HUES48 (cell line): ENCODE data around the gene KCNJ5.

Experiments used
- H3K27ac ChIP-seq: one replicate; pipeline ENCODE4 v1.7.0; 2013; ENCODE audit warnings: low read depth, low read length, inconsistent platforms
- H3K27me3 ChIP-seq: 2 replicates; pipeline ENCODE4 v1.6.1; 2013; ENCODE audit warnings: mild to moderate bottlenecking, low read length; ENCODE audit not compliant: control insufficient read depth, insufficient read depth
- H3K36me3 ChIP-seq: 2 replicates; pipeline ENCODE4 v1.6.1; 2013; ENCODE audit warnings: low read length; ENCODE audit not compliant: control insufficient read depth, insufficient read depth
- H3K4me1 ChIP-seq: 2 replicates; pipeline ENCODE4 v1.6.1; 2013; ENCODE audit warnings: mild to moderate bottlenecking, low read length; ENCODE audit not compliant: control insufficient read depth, insufficient read depth
- H3K4me3 ChIP-seq: 2 replicates; pipeline ENCODE4 v1.5.1; 2013; ENCODE audit warnings: mild to moderate bottlenecking, low read depth, low read length
- H3K9ac ChIP-seq: 2 replicates; pipeline ENCODE4 v1.6.1; 2013; ENCODE audit warnings: mild to moderate bottlenecking, low read depth, low read length, moderate library complexity
- H3K9me3 ChIP-seq: 2 replicates; pipeline ENCODE4 v1.6.1; 2013; ENCODE audit warnings: low read length; ENCODE audit not compliant: control insufficient read depth, insufficient read depth

The KCNJ5 gene

GRCh38 chr11:128890543-128891368, at the start of gene KCNJ5:
Gene KCNJ5, plus strand, starts transcription at chr11:128891356. Its CDS starts 19,918 bp downstream, at chr11:128911274.
- Histone ChIP-seq H3K27me3 (peaks cover 93% of the 10 kb centered on the region), H3K4me3 (peak within 1 kb of the TSS; percentile 61), H3K4me1 (peaks cover 32% of the 10 kb centered on the region), H3K27ac (no peak within 1 kb of the TSS), H3K36me3 (no peaks in the 10 kb centered on the region), H3K9ac (no peak within 1 kb of the TSS), H3K9me3 (no peaks in the 10 kb centered on the region)

GRCh38 chr11:128841461-128842072, 49.6 kb upstream of the KCNJ5 start:
- H3K4me3 ChIP-seq = no peak overlapping the region
- H3K27me3 ChIP-seq = no peaks in the 10 kb centered on the region
- no peaks in the 10 kb centered on the region for H3K9me3 ChIP-seq
- H3K27ac ChIP-seq = no peak overlapping the region
- H3K36me3 ChIP-seq = no peaks in the 10 kb centered on the region
- H3K4me1 ChIP-seq = peaks cover 18% of the 10 kb centered on the region
- H3K9ac ChIP-seq = no peak overlapping the region

GRCh38 chr11:128843198-128843785, 47.9 kb upstream of the KCNJ5 start:
- no peaks in the 10 kb centered on the region for H3K27me3 ChIP-seq
- H3K4me1 ChIP-seq = peaks cover 18% of the 10 kb centered on the region
- H3K36me3 ChIP-seq = no peaks in the 10 kb centered on the region
- no peak overlapping the region for H3K4me3 ChIP-seq
- no peak overlapping the region for H3K27ac ChIP-seq
- no peaks in the 10 kb centered on the region for H3K9me3 ChIP-seq
- no peak overlapping the region for H3K9ac ChIP-seq

GRCh38 chr11:128845334-128845780, 45.8 kb upstream of the KCNJ5 start:
- no peak overlapping the region for H3K27ac ChIP-seq
- H3K4me3 ChIP-seq = no peak overlapping the region
- H3K4me1 ChIP-seq = 0 out of 2 replicates have a peak, but pooled peaks cover 7% of the 10 kb centered on the region
- H3K9ac ChIP-seq = no peak overlapping the region
- H3K36me3 ChIP-seq = no peaks in the 10 kb centered on the region
- H3K9me3 ChIP-seq = no peaks in the 10 kb centered on the region
- H3K27me3 ChIP-seq = no peaks in the 10 kb centered on the region

- Histone ChIP-seq H3K4me1 (0 out of 2 replicates have a peak, but pooled peaks cover 7% of the 10 kb centered on the region), H3K27me3 (no peaks in the 10 kb centered on the region), H3K27ac (no peak overlapping the region), H3K9me3 (no peaks in the 10 kb centered on the region), H3K4me3 (no peak overlapping the region), H3K9ac (no peak overlapping the region), H3K36me3 (no peaks in the 10 kb centered on the region)
Measured at GRCh38 chr11:128846985-128847384, 44.2 kb upstream of the KCNJ5 start.

GRCh38 chr11:128848815-128849455, 42.2 kb upstream of the KCNJ5 start:
- Histone ChIP-seq H3K27ac (no peak overlapping the region), H3K9me3 (no peaks in the 10 kb centered on the region), H3K4me3 (no peak overlapping the region)

GRCh38 chr11:128852327-128853023, 38.7 kb upstream of the KCNJ5 start:
- H3K9ac ChIP-seq = no peak overlapping the region
- H3K9me3 ChIP-seq = no peaks in the 10 kb centered on the region
- no peak overlapping the region for H3K4me3 ChIP-seq
- H3K27ac ChIP-seq = no peak overlapping the region
- no peaks in the 10 kb centered on the region for H3K4me1 ChIP-seq
- no peaks in the 10 kb centered on the region for H3K36me3 ChIP-seq
- no peaks in the 10 kb centered on the region for H3K27me3 ChIP-seq

More at GRCh38 chr11:128848815-128849455, 42.2 kb upstream of the KCNJ5 start:
- Histone ChIP-seq H3K27me3 (no peaks in the 10 kb centered on the region), H3K36me3 (no peaks in the 10 kb centered on the region), H3K4me1 (no peaks in the 10 kb centered on the region), H3K9ac (no peak overlapping the region)

- H3K4me1 ChIP-seq = no peaks in the 10 kb centered on the region
- peaks cover 3% of the 10 kb centered on the region; the same call in 1 of the 2 replicates for H3K27me3 ChIP-seq
- H3K9me3 ChIP-seq = no peaks in the 10 kb centered on the region
Measured at GRCh38 chr11:128853559-128853958, 37.6 kb upstream of the KCNJ5 start.

GRCh38 chr11:128854841-128855240, 36.3 kb upstream of the KCNJ5 start:
- Histone ChIP-seq H3K9me3 (no peaks in the 10 kb centered on the region), H3K4me3 (no peak overlapping the region), H3K9ac (no peak overlapping the region), H3K27me3 (peaks cover 10% of the 10 kb centered on the region; the same call in 1 of the 2 replicates), H3K27ac (no peak overlapping the region), H3K36me3 (no peaks in the 10 kb centered on the region), H3K4me1 (no peaks in the 10 kb centered on the region)

More at GRCh38 chr11:128853559-128853958, 37.6 kb upstream of the KCNJ5 start:
- H3K27ac ChIP-seq = no peak overlapping the region
- no peak overlapping the region for H3K4me3 ChIP-seq
- H3K36me3 ChIP-seq = no peaks in the 10 kb centered on the region
- no peak overlapping the region for H3K9ac ChIP-seq

GRCh38 chr11:128856241-128856640, 34.9 kb upstream of the KCNJ5 start:
- Histone ChIP-seq H3K27ac (no peak overlapping the region), H3K9me3 (no peaks in the 10 kb centered on the region), H3K9ac (no peak overlapping the region), H3K4me1 (no peaks in the 10 kb centered on the region), H3K4me3 (no peak overlapping the region), H3K27me3 (peaks cover 10% of the 10 kb centered on the region; the same call in 1 of the 2 replicates), H3K36me3 (no peaks in the 10 kb centered on the region)
